Measurements from ENCODE around the gene PSME1.

Gene PSME1

GRCh38 chr14:24160499-24160849, 24.5 kb downstream of the PSME1 start:
- Histone ChIP-seq H3K9ac (ENCODE audit: low read length) (no peak overlapping the region), H3K4me3 (ENCODE audit: low read length) (no peak overlapping the region), H3K36me3 (ENCODE audit: control insufficient read depth, insufficient read depth, low read length) (peaks cover 47% of the 10 kb centered on the region), H3K27ac (ENCODE audit: low read depth, low read length) (peak overlapping the region; percentile 96), H3K27me3 (ENCODE audit: control insufficient read depth, insufficient read depth, low read length) (no peaks in the 10 kb centered on the region), H3K4me1 (ENCODE audit: control insufficient read depth, insufficient read depth, low read length) (peaks cover 15% of the 10 kb centered on the region)

- H3K27me3 ChIP-seq (ENCODE audit: control insufficient read depth, insufficient read depth, low read length), result no peaks in the 10 kb centered on the region
- peaks cover 47% of the 10 kb centered on the region for H3K36me3 ChIP-seq (ENCODE audit: control insufficient read depth, insufficient read depth, low read length)
- peak within 1 kb of the TSS; percentile 98 for H3K9ac ChIP-seq (ENCODE audit: low read length)
- peak within 1 kb of the TSS; percentile 96 for H3K27ac ChIP-seq (ENCODE audit: low read depth, low read length)
- H3K4me1 ChIP-seq (ENCODE audit: control insufficient read depth, insufficient read depth, low read length), result peaks cover 15% of the 10 kb centered on the region
- H3K4me3 ChIP-seq (ENCODE audit: low read length), result peak within 1 kb of the TSS; percentile 99
Observed at GRCh38 chr14:24160850-24161804, 25.1 kb downstream of the PSME1 start, which contains the start of gene IRF9. Gene IRF9, plus strand, starts transcription at chr14:24161265. Its CDS starts 880 bp downstream, at chr14:24162145.

GRCh38 chr14:24162093-24162492, 26.1 kb downstream of the PSME1 start:
- H3K36me3 ChIP-seq (ENCODE audit: control insufficient read depth, insufficient read depth, low read length), result peaks cover 47% of the 10 kb centered on the region
- peak overlapping the region; percentile 96 for H3K27ac ChIP-seq (ENCODE audit: low read depth, low read length)
- H3K4me1 ChIP-seq (ENCODE audit: control insufficient read depth, insufficient read depth, low read length), result peaks cover 15% of the 10 kb centered on the region
- H3K4me3 ChIP-seq (ENCODE audit: low read length), result peak overlapping the region; percentile 99
- no peaks in the 10 kb centered on the region for H3K27me3 ChIP-seq (ENCODE audit: control insufficient read depth, insufficient read depth, low read length)
- H3K9ac ChIP-seq (ENCODE audit: low read length), result peak overlapping the region; percentile 98

DNA sequence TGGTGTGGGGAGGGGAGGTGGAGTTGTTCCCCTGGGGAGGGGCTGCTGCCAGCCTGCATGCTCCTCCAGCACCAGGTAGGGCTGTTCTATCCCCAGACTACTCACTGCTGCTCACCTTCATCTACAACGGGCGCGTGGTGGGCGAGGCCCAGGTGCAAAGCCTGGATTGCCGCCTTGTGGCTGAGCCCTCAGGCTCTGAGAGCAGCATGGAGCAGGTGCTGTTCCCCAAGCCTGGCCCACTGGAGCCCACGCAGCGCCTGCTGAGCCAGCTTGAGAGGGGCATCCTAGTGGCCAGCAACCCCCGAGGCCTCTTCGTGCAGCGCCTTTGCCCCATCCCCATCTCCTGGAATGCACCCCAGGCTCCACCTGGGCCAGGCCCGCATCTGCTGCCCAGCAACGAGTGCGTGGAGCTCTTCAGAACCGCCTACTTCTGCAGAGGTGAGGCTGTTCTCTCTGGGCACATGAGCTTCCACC, 28.6 kb downstream of the PSME1 start:
- Histone ChIP-seq H3K27ac (ENCODE audit: low read depth, low read length) (no peak overlapping the region), H3K4me3 (ENCODE audit: low read length) (no peak overlapping the region), H3K9ac (ENCODE audit: low read length) (no peak overlapping the region), H3K36me3 (ENCODE audit: control insufficient read depth, insufficient read depth, low read length) (peaks cover 39% of the 10 kb centered on the region), H3K27me3 (ENCODE audit: control insufficient read depth, insufficient read depth, low read length) (no peaks in the 10 kb centered on the region), H3K4me1 (ENCODE audit: control insufficient read depth, insufficient read depth, low read length) (peaks cover 15% of the 10 kb centered on the region)

GRCh38 chr14:24165785-24166184, 29.8 kb downstream of the PSME1 start:
- no peaks in the 10 kb centered on the region for H3K27me3 ChIP-seq (ENCODE audit: control insufficient read depth, insufficient read depth, low read length)
- no peak overlapping the region for H3K9ac ChIP-seq (ENCODE audit: low read length)
- H3K4me1 ChIP-seq (ENCODE audit: control insufficient read depth, insufficient read depth, low read length), result peaks cover 12% of the 10 kb centered on the region
- peaks cover 39% of the 10 kb centered on the region for H3K36me3 ChIP-seq (ENCODE audit: control insufficient read depth, insufficient read depth, low read length)
- no peak overlapping the region for H3K27ac ChIP-seq (ENCODE audit: low read depth, low read length)
- H3K4me3 ChIP-seq (ENCODE audit: low read length), result no peak overlapping the region

DNA sequence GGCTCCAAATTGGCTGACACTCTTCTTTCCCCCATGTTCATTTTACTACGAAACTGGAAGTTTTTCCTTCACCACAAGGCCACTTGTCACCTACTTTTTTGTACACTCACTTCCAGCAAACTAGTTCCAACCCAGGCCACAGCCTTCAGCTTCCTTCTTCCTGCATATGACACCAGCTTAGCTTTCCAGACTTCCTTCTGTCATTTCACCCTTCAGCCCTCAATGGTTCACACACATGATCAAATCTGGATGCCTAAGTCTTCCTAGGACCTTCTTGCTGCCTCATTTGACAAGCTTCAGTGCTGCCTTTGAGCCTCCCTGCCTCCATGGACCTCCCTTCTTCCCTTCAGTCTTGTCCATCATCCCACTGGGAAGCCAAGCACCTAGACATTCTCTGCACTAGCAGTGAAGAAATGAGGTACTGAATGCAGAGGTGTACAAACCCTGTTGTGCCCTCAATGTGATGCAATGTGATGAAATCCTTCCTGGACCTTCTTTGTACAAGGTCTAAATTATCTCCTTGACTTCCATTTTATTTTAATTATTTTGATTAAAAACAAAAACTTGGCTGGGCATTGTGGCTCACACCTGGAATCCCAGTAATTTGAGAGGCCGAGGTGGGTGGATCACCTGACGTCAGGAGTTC, 31.6 kb downstream of the PSME1 start:
- H3K27ac ChIP-seq (ENCODE audit: low read depth, low read length), result no peak overlapping the region
- peaks cover 8% of the 10 kb centered on the region for H3K4me1 ChIP-seq (ENCODE audit: control insufficient read depth, insufficient read depth, low read length)
- H3K36me3 ChIP-seq (ENCODE audit: control insufficient read depth, insufficient read depth, low read length), result peaks cover 39% of the 10 kb centered on the region
- H3K9ac ChIP-seq (ENCODE audit: low read length), result no peak overlapping the region
- H3K4me3 ChIP-seq (ENCODE audit: low read length), result no peak overlapping the region
- no peaks in the 10 kb centered on the region for H3K27me3 ChIP-seq (ENCODE audit: control insufficient read depth, insufficient read depth, low read length)

- peaks cover 11% of the 10 kb centered on the region for H3K36me3 ChIP-seq (ENCODE audit: control insufficient read depth, insufficient read depth, low read length)
- H3K27me3 ChIP-seq (ENCODE audit: control insufficient read depth, insufficient read depth, low read length), result no peaks in the 10 kb centered on the region
- H3K4me3 ChIP-seq (ENCODE audit: low read length), result peak within 1 kb of the TSS; percentile 31
- peaks cover 5% of the 10 kb centered on the region for H3K4me1 ChIP-seq (ENCODE audit: control insufficient read depth, insufficient read depth, low read length)
- H3K27ac ChIP-seq (ENCODE audit: low read depth, low read length), result peak within 1 kb of the TSS; percentile 32
- no peak within 1 kb of the TSS for H3K9ac ChIP-seq (ENCODE audit: low read length)
Observed at GRCh38 chr14:24171422-24172260, 35.6 kb downstream of the PSME1 start, which contains the start of gene REC8. Gene REC8, plus strand, starts transcription at chr14:24172080. Its CDS starts 473 bp downstream, at chr14:24172553.

DNA sequence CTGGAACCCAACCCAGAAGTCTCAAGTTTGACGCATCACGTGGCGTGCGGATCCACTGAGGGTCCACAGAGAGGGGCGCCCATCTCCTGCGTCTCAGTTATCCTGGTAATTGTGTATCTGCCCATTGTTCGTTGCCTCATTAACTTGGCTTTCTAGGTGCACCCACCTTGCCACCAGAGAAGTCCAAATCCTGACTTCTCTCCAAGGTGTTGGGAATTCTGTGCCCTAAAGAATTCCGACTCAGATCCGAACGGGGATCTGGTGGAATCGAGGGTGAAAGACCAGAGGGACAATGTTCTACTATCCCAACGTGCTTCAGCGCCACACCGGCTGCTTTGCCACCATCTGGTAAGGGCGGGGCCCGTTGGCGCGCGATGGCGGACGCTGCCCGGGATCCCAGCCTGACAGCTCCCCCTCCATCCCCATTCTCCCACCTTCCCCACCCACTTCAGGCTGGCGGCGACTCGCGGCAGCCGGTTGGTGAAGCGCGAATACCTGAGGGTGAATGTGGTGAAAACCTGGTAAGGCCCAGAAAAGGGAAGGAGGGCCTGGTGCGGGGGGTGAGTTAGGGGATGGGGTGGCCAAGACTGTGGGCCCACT, 36.4 kb downstream of the PSME1 start:
- H3K27me3 ChIP-seq (ENCODE audit: control insufficient read depth, insufficient read depth, low read length), result no peaks in the 10 kb centered on the region
- peak overlapping the region; percentile 31 for H3K4me3 ChIP-seq (ENCODE audit: low read length)
- H3K4me1 ChIP-seq (ENCODE audit: control insufficient read depth, insufficient read depth, low read length), result peaks cover 5% of the 10 kb centered on the region
- no peak overlapping the region for H3K9ac ChIP-seq (ENCODE audit: low read length)
- peaks cover 12% of the 10 kb centered on the region for H3K36me3 ChIP-seq (ENCODE audit: control insufficient read depth, insufficient read depth, low read length)
- peak overlapping the region; percentile 0 for H3K27ac ChIP-seq (ENCODE audit: low read depth, low read length)

GRCh38 chr14:24172871-24173281, 36.9 kb downstream of the PSME1 start:
- Histone ChIP-seq H3K36me3 (ENCODE audit: control insufficient read depth, insufficient read depth, low read length) (peaks cover 12% of the 10 kb centered on the region), H3K4me1 (ENCODE audit: control insufficient read depth, insufficient read depth, low read length) (peaks cover 5% of the 10 kb centered on the region), H3K4me3 (ENCODE audit: low read length) (no peak overlapping the region), H3K27me3 (ENCODE audit: control insufficient read depth, insufficient read depth, low read length) (no peaks in the 10 kb centered on the region), H3K9ac (ENCODE audit: low read length) (no peak overlapping the region), H3K27ac (ENCODE audit: low read depth, low read length) (no peak overlapping the region)

GRCh38 chr14:24176599-24176998, 40.6 kb downstream of the PSME1 start:
- peaks cover 19% of the 10 kb centered on the region for H3K4me1 ChIP-seq (ENCODE audit: control insufficient read depth, insufficient read depth, low read length)
- no peak overlapping the region for H3K4me3 ChIP-seq (ENCODE audit: low read length)
- H3K27ac ChIP-seq (ENCODE audit: low read depth, low read length), result no peak overlapping the region
- no peak overlapping the region for H3K9ac ChIP-seq (ENCODE audit: low read length)
- H3K36me3 ChIP-seq (ENCODE audit: control insufficient read depth, insufficient read depth, low read length), result peaks cover 19% of the 10 kb centered on the region
- H3K27me3 ChIP-seq (ENCODE audit: control insufficient read depth, insufficient read depth, low read length), result no peaks in the 10 kb centered on the region

DNA sequence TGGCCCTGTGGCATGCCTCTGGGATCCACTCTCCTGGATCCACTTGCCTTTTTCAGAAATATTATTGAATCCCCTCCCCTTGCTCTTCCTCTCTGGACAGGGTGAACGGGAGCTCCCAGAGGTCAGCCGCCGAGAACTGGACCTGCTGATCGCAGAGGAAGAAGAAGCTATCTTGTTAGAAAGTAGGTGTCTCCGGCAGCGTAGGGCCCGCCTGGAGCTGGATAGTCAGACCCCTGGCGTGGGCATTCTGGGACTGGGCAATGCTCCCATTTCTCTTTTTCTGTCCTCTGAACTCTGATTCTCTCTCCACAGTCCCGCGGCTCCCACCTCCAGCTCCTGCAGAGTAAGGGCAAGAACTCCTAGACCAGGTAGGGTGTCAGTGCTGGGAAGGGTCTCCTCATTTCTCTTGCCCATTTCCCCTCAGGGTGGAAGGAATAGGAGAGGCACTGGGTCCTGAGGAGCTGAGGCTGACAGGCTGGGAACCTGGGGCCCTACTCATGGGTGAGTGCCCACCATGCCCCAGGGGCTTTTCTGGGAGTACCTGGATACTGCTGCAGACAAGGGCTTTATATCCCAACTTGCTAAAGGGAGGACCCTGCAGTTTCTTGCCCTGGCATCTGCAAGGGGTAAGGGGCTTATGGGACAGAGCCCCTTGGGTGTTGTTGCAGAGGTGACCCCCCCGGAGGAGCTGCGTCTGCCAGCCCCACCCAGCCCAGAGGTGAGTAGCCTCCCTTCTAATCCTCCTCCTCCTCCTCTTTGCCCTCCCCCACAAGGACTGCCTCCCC, 41.2 kb downstream of the PSME1 start:
- H3K36me3 ChIP-seq (ENCODE audit: control insufficient read depth, insufficient read depth, low read length), result peaks cover 21% of the 10 kb centered on the region
- no peak overlapping the region for H3K9ac ChIP-seq (ENCODE audit: low read length)
- H3K4me1 ChIP-seq (ENCODE audit: control insufficient read depth, insufficient read depth, low read length), result peaks cover 17% of the 10 kb centered on the region
- H3K27ac ChIP-seq (ENCODE audit: low read depth, low read length), result no peak overlapping the region
- no peak overlapping the region for H3K4me3 ChIP-seq (ENCODE audit: low read length)
- no peaks in the 10 kb centered on the region for H3K27me3 ChIP-seq (ENCODE audit: control insufficient read depth, insufficient read depth, low read length)

Data from rectal smooth muscle tissue (tissue), 1 donor.